Tracheal epithelial cell (primary cell): ENCODE data around the gene CLRN1. TPM values are rescaled to one million over a fixed set of nuclear protein-coding genes. Genes with fewer than 3 reads are reported as not detected.

Source experiments
- total RNA-seq: library from RNA; depleted of rRNA; stranded (reverse); fragments of >200 nt; gene quantifications from 2 replicates; pipeline ENCODE4 v1.2.1, GENCODE V29; 2014

CLRN1 gene
- not detected in 2 replicates for total RNA-seq

GRCh38 chr3:150972366-150973071 lies at the start of gene CLRN1:
TSS of gene CLRN1 (minus strand) at chr3:150972727. CDS start at chr3:150972708, 19 bp downstream.

DNA sequence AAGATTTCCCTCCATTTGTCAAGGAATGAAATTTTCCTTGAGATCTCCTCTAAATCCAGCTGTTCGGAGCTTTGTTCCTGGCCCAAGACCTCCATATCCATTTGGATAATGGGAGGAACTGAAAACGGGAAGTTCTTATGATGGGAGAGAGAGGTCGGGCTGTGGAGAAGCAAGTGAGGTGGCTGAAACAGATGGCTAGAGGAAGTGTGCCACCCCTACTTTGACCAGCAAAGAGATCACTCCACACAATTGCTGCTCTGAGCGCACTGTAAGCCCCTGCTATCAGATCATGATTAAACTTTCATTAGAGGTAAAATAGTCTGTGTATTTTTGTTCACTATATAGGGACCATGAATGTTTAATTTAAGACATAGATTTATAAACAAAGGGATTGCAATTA lies 67.2 kb downstream of the CLRN1 start, which contains the start of gene MINDY4B:
Gene MINDY4B (minus strand): TSS at position 101 of the 400 bp plus-strand sequence. CDS start 0 bp downstream, at position 101.

Other genes with a start within 250 kb of the CLRN1 start
- gene SIAH2, start 209.6 kb downstream of the CLRN1 start, total RNA-seq: 55.6 and 102 TPM in 2 replicates
- not detected in 2 replicates for gene MINDY4B, start 67.3 kb downstream of the CLRN1 start, total RNA-seq
- gene MED12L, start 112.9 kb upstream of the CLRN1 start, total RNA-seq: under 0.01 TPM in 2 replicates
- not detected in 2 replicates for gene GPR171, start 230.5 kb upstream of the CLRN1 start, total RNA-seq